ENCODE results near the gene DPP7.

DPP7 gene

GRCh38 chr9:137096785-137097546, 17.6 kb downstream of the DPP7 start:
- H3K9me3 ChIP-seq (ENCODE audit: severe bottlenecking) = peaks cover 3% of the 10 kb centered on the region
- no peak for DNase-seq
- TF ChIP-seq CTCF (IDR thresholded peaks at IDR 0.05; ENCODE audit: low read depth, low read length) = no peak
- no peak overlapping the region for H3K27ac ChIP-seq
- H3K36me3 ChIP-seq = peaks cover 62% of the 10 kb centered on the region
- H3K4me3 ChIP-seq (ENCODE audit: low read depth, low read length) = no peak overlapping the region
- H3K27me3 ChIP-seq (ENCODE audit: insufficient read depth, low read depth, severe bottlenecking) = no peaks in the 10 kb centered on the region

GRCh38 chr9:137095664-137096517, 18.6 kb downstream of the DPP7 start:
- H3K36me3 ChIP-seq = peaks cover 56% of the 10 kb centered on the region
- H3K4me3 ChIP-seq (ENCODE audit: low read depth, low read length) = no peak overlapping the region
- no peaks in the 10 kb centered on the region for H3K9me3 ChIP-seq (ENCODE audit: severe bottlenecking)
- peak; percentile 64 for TF ChIP-seq CTCF (IDR thresholded peaks at IDR 0.05; ENCODE audit: low read depth, low read length)
- H3K27me3 ChIP-seq (ENCODE audit: insufficient read depth, low read depth, severe bottlenecking) = no peaks in the 10 kb centered on the region
- H3K27ac ChIP-seq = peak overlapping the region; percentile 35
- peak; percentile 73 for DNase-seq

DNA sequence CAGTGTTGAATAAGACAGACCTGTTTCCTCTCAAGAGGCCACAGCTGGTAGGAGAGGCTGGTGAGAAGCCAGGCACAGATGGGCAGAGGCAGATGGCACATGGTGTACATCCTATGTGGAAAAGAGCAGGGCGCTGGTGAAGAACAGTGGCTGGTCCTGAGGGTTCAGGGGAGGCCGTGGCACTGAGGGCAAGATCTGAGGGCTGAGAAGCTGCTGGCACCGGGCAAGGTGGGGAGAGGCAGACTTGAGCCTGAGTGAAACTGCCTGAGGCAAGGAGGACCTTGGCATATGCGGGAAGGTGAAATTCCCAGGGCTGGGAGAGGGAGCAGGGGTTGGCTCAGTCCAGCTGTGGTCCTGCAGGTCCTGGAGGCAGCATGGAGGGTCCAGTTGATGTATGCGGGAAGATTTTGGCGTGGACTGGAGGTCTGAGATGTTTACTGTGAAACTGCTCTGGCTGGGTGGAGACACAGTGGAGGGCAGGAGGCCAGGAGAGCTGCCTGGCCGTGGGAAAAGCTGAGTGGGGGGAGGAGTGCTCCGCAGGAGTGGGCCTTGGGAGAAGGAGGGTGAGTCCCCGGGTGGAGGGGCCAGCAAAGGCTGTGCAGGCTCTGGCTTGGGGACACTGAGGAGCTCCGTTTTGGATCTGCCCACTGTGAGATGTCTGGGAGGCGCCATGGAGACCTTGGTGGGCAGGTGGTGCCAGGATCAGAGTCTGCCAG, 25.1 kb downstream of the DPP7 start:
- H3K27me3 ChIP-seq (ENCODE audit: insufficient read depth, low read depth, severe bottlenecking) = no peaks in the 10 kb centered on the region
- no peak overlapping the region for H3K27ac ChIP-seq
- H3K9me3 ChIP-seq (ENCODE audit: severe bottlenecking) = no peaks in the 10 kb centered on the region
- H3K36me3 ChIP-seq = peaks cover 30% of the 10 kb centered on the region
- no peak for TF ChIP-seq CTCF (IDR thresholded peaks at IDR 0.05; ENCODE audit: low read depth, low read length)
- no peak for DNase-seq
- no peak overlapping the region for H3K4me3 ChIP-seq (ENCODE audit: low read depth, low read length)

DNA sequence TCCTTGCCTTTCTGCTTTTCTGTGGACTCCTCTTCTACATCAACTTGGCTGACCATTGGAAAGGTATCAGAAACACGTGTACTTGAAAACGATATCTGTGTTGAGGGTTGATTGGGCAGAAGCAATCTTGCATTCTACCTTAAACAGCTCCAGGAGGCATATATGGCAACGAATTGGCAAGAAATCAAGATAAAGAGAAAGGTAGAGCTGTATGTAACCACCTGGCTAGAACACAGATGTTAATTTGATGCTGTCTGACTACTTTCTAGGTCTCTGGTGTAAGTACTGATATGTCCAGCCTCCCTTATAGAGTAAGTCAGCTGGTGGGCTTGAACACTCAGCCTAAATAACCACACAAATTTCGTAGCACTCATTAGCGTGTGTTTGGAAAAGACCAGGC, 26.4 kb downstream of the DPP7 start:
- H3K27me3 ChIP-seq (ENCODE audit: insufficient read depth, low read depth, severe bottlenecking) = no peaks in the 10 kb centered on the region
- no peaks in the 10 kb centered on the region for H3K9me3 ChIP-seq (ENCODE audit: severe bottlenecking)
- TF ChIP-seq CTCF (IDR thresholded peaks at IDR 0.05; ENCODE audit: low read depth, low read length) = no peak
- DNase-seq = no peak
- H3K4me3 ChIP-seq (ENCODE audit: low read depth, low read length) = no peak overlapping the region
- peaks cover 38% of the 10 kb centered on the region for H3K36me3 ChIP-seq
- no peak overlapping the region for H3K27ac ChIP-seq

DNA sequence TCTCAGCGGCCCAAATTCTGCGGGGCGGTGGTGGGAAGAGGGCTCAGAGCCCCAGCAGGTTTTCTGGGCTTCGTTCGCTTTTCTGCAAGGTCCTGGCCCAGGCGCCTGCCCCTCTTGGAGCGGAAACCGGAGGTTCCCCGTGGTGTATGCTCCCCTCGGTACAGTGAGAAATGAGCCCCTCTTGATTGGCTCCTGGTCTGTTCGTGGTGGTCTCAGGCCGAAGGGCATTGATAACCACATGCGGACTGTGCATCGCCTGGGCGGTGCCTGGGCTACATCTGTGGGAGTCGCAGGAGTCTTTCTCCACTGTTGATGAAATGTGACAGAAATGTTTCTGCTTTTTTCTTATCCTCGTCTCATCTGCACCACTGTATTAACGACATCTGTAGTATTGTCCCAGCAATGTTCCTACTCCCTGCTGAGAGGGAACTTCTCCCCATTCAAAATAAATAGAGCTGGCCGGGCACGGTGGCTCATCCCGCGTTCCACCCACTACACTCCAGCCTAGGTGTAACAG, 27.1 kb downstream of the DPP7 start:
- Histone ChIP-seq H3K4me3 (ENCODE audit: low read depth, low read length) (peak overlapping the region; percentile 79), H3K27ac (peak overlapping the region; percentile 81), H3K36me3 (peaks cover 45% of the 10 kb centered on the region), H3K9me3 (ENCODE audit: severe bottlenecking) (no peaks in the 10 kb centered on the region), H3K27me3 (ENCODE audit: insufficient read depth, low read depth, severe bottlenecking) (no peaks in the 10 kb centered on the region)
- TF ChIP-seq CTCF (IDR thresholded peaks at IDR 0.05; ENCODE audit: low read depth, low read length) = no peak
- no peak for DNase-seq
